ENCODE results near the gene WDR6.

DNA sequence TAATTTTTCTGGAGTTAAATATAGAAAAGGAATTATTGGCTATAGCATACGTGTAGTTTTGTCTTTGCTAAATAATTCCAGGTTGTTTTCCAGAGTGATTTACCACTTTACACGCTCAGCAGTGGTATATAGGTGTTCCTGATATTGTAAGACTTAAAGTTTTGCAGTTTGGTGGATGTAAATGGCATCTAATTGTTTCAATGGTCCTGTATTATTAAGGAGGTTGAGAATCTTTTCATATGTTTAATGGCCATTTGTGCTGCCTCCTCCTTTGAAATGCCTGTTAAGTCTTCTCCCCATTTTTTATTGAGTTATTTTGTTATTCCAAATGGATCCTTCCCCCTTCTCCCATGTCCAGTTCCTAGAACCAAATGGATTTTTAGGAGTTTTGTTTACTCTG lies 43.6 kb upstream of the WDR6 start:
- no peak for TF ChIP-seq CTCF (conservative IDR thresholded peaks at IDR 0.05)
- no peak for TF ChIP-seq EZH2 (IDR thresholded peaks at IDR 0.05; ENCODE audit: low read depth)

Measured in PC-9 (cell line).